Mammary epithelial cell (primary cell): Measurements from ENCODE around the gene ASB2.

Experiments used
- CTCF ChIP-seq, 2 donors: IDR thresholded peaks in 1 of 2; conservative IDR thresholded peaks in 1 of 2; 2 replicates each; pipeline ENCODE4 v1.5.1; 2011 to 2012; ENCODE audit warnings: inconsistent platforms in 2 of 2, low read length in 2 of 2, mild to moderate bottlenecking in 2 of 2, control low read depth in 1 of 2, low read depth in 1 of 2; ENCODE audit not compliant: insufficient read depth in 1 of 2; ENCODE audit errors: extremely low read depth in 1 of 2
- EZH2 ChIP-seq: IDR thresholded peaks from 2 replicates; pipeline ENCODE4 v1.6.1; 2012; ENCODE audit warnings: low read length, inconsistent platforms, borderline replicate concordance

- TF ChIP-seq CTCF (conservative IDR thresholded peaks at IDR 0.05 in 1 of 2, IDR thresholded peaks at IDR 0.05 in 1 of 2; ENCODE audit: extremely low read depth in 1 of 2, insufficient read depth in 1 of 2, low read depth in 1 of 2, low read length in 2 of 2) = peak; percentile 37 to 38
- no peak for TF ChIP-seq EZH2
These were observed 29.1 kb upstream of the ASB2 start for GRCh38 chr14:94005324-94006073.
